GM12872 (cell line): ENCODE measurements around the gene DGUOK.

Experiments used
- TF ChIP-seq, protein P1 (sequence below): IDR thresholded peaks from 3 replicates; pipeline ENCODE4 v1.5.1; 2011; ENCODE audit warnings: low read depth, mild to moderate bottlenecking, low read length, moderate library complexity; ENCODE audit not compliant: insufficient read depth

DGUOK gene

DNA sequence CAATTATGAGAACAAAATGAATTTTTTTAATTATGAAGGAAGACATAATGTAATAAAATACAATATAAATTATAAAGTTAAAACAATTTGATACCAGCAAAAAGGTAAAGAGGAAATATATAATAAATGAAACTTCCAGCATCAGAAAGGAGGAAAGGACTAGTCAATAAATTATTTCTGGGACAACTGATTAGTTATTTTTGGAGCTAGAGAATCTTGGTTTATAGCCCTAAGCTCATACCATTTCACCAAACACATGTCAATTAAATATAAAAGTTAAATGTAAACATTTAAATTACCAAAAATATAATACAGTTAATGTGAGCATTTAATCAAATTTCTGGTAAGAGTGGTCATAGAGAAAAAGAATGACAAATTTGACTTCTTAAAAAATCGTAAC is 21.7 kb upstream of the DGUOK start:
- TF ChIP-seq, protein P1, sequence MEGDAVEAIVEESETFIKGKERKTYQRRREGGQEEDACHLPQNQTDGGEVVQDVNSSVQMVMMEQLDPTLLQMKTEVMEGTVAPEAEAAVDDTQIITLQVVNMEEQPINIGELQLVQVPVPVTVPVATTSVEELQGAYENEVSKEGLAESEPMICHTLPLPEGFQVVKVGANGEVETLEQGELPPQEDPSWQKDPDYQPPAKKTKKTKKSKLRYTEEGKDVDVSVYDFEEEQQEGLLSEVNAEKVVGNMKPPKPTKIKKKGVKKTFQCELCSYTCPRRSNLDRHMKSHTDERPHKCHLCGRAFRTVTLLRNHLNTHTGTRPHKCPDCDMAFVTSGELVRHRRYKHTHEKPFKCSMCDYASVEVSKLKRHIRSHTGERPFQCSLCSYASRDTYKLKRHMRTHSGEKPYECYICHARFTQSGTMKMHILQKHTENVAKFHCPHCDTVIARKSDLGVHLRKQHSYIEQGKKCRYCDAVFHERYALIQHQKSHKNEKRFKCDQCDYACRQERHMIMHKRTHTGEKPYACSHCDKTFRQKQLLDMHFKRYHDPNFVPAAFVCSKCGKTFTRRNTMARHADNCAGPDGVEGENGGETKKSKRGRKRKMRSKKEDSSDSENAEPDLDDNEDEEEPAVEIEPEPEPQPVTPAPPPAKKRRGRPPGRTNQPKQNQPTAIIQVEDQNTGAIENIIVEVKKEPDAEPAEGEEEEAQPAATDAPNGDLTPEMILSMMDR, result no peak

DNA sequence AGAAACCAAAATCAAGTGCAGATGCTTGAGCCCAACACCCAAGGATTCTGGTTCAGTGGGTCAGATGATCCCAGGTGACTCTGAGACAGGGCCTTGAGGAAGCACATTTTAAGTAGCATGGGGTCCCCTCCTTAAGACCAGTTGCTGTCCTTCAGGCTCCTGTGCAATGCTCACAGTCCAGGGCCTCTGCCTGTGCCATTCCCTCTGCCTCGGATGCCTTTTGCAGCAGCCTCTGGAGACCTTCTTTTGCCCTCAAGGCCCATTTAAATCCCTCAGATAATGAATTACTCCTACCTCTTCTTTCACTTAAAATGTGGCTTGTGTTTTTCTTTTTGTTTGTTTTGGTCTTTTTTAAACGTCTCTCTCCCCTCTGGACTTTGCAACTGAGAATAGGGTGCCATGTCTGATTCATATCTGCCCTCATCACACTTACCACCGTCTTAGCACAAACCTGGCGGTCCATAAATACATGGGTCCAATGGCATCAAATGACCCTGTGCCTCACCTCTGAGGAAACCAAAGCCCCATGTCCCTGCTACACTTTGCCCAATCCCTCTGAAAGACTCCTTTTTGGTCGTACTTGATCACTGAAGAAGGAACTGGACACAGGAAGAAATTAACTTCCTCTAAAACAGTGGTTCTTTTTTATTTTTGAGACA is 19.7 kb upstream of the DGUOK start:
- TF ChIP-seq, protein P1, result no peak

DNA sequence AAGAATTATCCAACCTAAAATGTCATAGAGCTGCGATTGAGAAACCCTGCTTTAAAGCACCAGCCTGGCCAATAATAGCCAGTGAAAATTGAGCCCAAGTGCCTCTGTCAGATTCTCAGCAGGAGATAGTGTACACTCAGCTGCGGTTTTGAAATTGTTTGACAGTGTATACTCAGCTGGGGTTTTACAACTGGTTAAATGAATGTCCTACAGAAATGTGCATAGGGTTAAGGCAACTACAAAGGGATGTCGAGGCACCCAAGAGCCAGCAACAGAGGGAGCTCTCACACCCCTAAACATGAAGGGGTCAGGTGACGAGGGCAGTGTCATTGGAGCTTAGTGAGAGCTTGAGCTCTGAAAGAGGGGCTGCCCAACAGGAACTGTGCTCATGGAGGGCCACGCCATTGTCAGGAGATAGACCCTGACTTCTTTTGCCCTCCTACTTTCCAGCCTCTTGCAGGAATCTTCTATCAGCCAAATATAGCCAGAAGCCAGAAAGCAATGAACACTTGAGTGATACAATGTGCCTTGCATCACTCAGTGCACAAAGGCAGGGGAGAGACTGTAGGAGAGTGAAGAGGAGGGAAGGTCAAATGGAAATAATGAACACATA is 18.7 kb upstream of the DGUOK start:
- TF ChIP-seq, protein P1, result peak; percentile 68

DNA sequence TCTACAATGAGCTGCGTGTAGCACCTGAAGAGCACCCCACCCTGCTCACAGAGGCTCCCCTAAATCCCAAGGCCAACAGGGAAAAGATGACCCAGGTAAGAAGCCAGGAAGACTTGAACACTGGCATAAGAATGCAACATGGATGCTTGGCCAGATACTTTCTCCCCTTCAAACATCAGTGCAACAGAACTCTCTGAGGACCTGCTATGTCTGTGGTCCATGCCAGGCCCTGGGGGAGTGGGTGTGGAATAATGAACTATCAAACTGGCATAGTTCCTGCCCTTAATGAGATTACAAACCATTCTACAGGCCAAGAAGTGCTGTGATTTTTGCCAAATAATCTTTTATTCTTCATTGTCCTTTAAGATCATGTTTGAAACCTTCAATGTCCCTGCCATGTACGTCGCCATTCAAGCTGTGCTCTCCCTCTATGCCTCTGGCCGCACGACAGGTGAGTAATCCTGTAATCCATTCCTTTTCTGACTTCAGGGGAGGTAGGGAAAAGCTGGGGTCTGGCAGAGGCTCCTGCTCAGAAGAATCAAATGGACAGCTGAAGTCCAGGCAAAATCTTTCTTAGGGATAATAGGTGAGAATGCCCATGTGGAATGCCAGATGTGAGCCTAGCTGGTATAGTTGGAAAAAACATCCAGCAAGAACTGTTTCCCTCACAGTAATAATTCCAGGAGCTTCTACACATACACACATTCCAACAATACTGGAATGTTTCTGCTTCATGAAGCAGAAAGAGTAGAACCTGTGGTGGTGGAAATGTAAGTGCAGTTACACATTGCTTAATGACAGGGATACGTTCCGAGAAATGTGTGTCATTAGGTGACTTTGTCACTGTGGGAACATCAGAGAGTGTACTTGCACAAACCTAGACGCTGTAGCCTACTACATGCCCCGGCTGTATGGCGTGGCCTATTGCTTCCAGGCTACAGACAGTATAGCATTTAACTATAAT is 17.7 kb upstream of the DGUOK start:
- TF ChIP-seq, protein P1, result no peak

DNA sequence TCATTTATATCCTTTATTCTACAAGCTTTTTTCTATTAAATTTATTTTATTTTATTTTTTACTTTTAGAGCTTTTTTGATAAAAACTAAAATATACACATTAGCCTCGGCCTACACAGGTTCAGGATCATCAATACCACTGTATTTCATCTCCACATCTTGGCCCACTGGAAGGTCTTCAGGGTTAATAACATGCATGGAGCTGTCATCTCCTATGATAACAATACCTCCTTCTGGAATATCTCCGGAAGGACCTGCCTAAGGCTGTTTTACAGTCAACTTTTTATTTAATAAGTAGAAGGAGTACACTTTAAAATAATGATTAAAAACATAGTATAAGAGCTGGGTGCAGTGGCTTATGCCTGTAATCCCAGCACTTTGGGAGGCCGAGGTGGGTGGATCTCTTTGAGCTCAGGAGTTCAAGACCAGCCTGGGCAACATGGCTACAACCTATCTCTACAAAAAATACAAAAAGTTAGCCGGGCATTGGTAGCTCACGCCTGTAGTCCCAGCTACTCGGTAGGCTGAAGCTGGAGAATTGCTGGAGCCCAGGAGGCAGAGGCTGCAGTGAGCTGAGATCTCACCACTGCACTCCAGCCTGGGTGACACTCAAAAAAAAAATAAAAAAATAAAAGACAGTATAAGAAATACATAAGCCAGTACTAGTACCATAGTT is 15.7 kb upstream of the DGUOK start:
- TF ChIP-seq, protein P1, result no peak

DNA sequence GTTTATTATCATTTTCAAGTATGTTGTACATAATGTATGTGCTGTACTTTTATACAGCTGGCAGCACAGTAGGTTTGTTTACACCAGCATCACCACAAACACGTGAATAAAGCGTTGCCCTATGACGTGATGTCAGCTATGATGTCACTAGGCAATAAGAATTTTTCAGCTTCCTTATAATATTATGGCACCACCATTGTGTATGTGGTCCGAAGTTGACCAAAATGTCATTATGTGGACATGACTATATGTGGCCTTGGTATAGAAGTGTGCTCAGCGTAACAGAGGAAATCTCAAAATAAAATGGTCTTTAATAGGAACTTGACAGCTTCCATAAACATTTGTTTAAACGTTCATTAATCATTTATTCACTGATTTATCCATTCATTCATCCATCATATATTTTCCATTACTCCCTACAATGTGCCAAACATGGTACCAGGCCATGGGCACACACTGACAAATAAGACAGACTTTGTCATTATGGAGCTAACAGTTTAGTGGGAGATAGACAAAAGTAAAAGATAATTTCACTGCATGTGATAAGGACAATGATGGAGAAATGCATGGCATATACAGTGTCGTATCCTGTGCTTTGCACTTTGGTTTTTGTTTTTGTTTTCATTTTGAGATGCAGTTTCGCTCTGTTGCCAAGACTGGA is 15.0 kb upstream of the DGUOK start:
- TF ChIP-seq, protein P1, result no peak
